ENCODE results near the gene HLA-DRB5. TPM values are rescaled to one million over a fixed set of nuclear protein-coding genes. Genes with fewer than 3 reads are reported as not detected.
"Not testable (repeated sequence)": the region's sequence is repeated elsewhere in the genome, so short reads cannot be mapped to it uniquely, and the experiment has no call there.

The HLA-DRB5 gene
- polyA plus RNA-seq, 1 donor (not counting 4 experiments of a cell fraction or from before 2014, with no cell fraction given) = not detected

- Histone ChIP-seq H3K27ac (ENCODE audit: control insufficient read depth, insufficient read depth, low read length) (no peak overlapping the region), H2AFZ (ENCODE audit: control insufficient read depth, low read length) (no peak overlapping the region), H4K20me1 (ENCODE audit: control insufficient read depth, extremely low read depth, insufficient read depth, low read length) (no peaks in the 10 kb centered on the region), H3K9me1 (ENCODE audit: control insufficient read depth, extremely low read depth, insufficient read depth, low read length) (no peaks in the 10 kb centered on the region), H3K9ac (ENCODE audit: control insufficient read depth, extremely low read depth, insufficient read depth, low read length) (no peak overlapping the region), H3K4me3 (ENCODE audit: control insufficient read depth in 2 of 3, extremely low read depth in 1 of 3, insufficient read depth in 2 of 3, low read depth in 1 of 3, low read length in 3 of 3) (no peak overlapping the region), H3K4me1 (ENCODE audit: control insufficient read depth, extremely low read depth, insufficient read depth, low read length) (no peaks in the 10 kb centered on the region), H3K79me2 (ENCODE audit: control insufficient read depth, insufficient read depth, low read length) (no peaks in the 10 kb centered on the region), H3K27me3 (ENCODE audit: control insufficient read depth, extremely low read depth, insufficient read depth, low read length) (no peaks in the 10 kb centered on the region), H3K9me3 (ENCODE audit: control insufficient read depth, low read depth, low read length) (no peaks in the 10 kb centered on the region), H3K36me3 (ENCODE audit: control insufficient read depth in 2 of 2, extremely low read depth in 1 of 2, insufficient read depth in 2 of 2, low read length in 2 of 2) (no peaks in the 10 kb centered on the region), H3K4me2 (ENCODE audit: control insufficient read depth, extremely low read depth, insufficient read depth, low read depth, low read length) (no peak overlapping the region)
- no peak for DNase-seq (ENCODE audit: low read depth, low spot score)
- dilution Hi-C loops (cut with MboI; ENCODE audit: extremely low pct_ligation_motif_present, low sequenced_read_pairs) = no loop called here
- FAIRE-seq = no peak
- TF ChIP-seq CTCF (optimal IDR thresholded peaks at IDR 0.05 in 1 of 3, IDR thresholded peaks at IDR 0.05 in 1 of 3, conservative IDR thresholded peaks at IDR 0.05 in 1 of 3; ENCODE audit: extremely low read depth in 1 of 3, insufficient read depth in 2 of 3, low read length in 3 of 3) = no peak
- no peak for TF ChIP-seq EZH2 (IDR thresholded peaks at IDR 0.05; ENCODE audit: low read length)
Measured at GRCh38 chr6:32551410-32551809, 21.3 kb upstream of the HLA-DRB5 start.

GRCh38 chr6:32539839-32540238 lies 9.8 kb upstream of the HLA-DRB5 start:
- Histone ChIP-seq H3K9ac (ENCODE audit: control insufficient read depth, extremely low read depth, insufficient read depth, low read length) (no peak overlapping the region), H4K20me1 (ENCODE audit: control insufficient read depth, extremely low read depth, insufficient read depth, low read length) (no peaks in the 10 kb centered on the region), H2AFZ (ENCODE audit: control insufficient read depth, low read length) (no peak overlapping the region), H3K36me3 (ENCODE audit: control insufficient read depth in 2 of 2, extremely low read depth in 1 of 2, insufficient read depth in 2 of 2, low read length in 2 of 2) (no peaks in the 10 kb centered on the region), H3K27ac (ENCODE audit: control insufficient read depth, insufficient read depth, low read length) (no peak overlapping the region), H3K4me1 (ENCODE audit: control insufficient read depth, extremely low read depth, insufficient read depth, low read length) (no peaks in the 10 kb centered on the region), H3K27me3 (ENCODE audit: control insufficient read depth, extremely low read depth, insufficient read depth, low read length) (no peaks in the 10 kb centered on the region), H3K79me2 (ENCODE audit: control insufficient read depth, insufficient read depth, low read length) (no peaks in the 10 kb centered on the region), H3K4me2 (ENCODE audit: control insufficient read depth, extremely low read depth, insufficient read depth, low read depth, low read length) (no peak overlapping the region), H3K4me3 (ENCODE audit: control insufficient read depth in 2 of 3, extremely low read depth in 1 of 3, insufficient read depth in 2 of 3, low read depth in 1 of 3, low read length in 3 of 3) (no peak overlapping the region), H3K9me1 (ENCODE audit: control insufficient read depth, extremely low read depth, insufficient read depth, low read length) (no peaks in the 10 kb centered on the region), H3K9me3 (ENCODE audit: control insufficient read depth, low read depth, low read length) (no peaks in the 10 kb centered on the region)
- TF ChIP-seq CTCF (optimal IDR thresholded peaks at IDR 0.05 in 1 of 3, IDR thresholded peaks at IDR 0.05 in 1 of 3, conservative IDR thresholded peaks at IDR 0.05 in 1 of 3; ENCODE audit: extremely low read depth in 1 of 3, insufficient read depth in 2 of 3, low read length in 3 of 3) (no peak), EZH2 (IDR thresholded peaks at IDR 0.05; ENCODE audit: low read length) (no peak)
- dilution Hi-C loops (cut with MboI; ENCODE audit: extremely low pct_ligation_motif_present, low sequenced_read_pairs) = no loop called here
- DNase-seq (ENCODE audit: low read depth, low spot score) (no peak), FAIRE-seq (no peak)

GRCh38 chr6:32530431-32530793 lies 325 bp upstream of the HLA-DRB5 start:
- H3K4me2 ChIP-seq (ENCODE audit: control insufficient read depth, extremely low read depth, insufficient read depth, low read depth, low read length); H2AFZ ChIP-seq (ENCODE audit: control insufficient read depth, low read length); H3K27me3 ChIP-seq (ENCODE audit: control insufficient read depth, extremely low read depth, insufficient read depth, low read length); dilution Hi-C loops (cut with MboI; ENCODE audit: extremely low pct_ligation_motif_present, low sequenced_read_pairs); H3K4me3 ChIP-seq (ENCODE audit: control insufficient read depth in 2 of 3, extremely low read depth in 1 of 3, insufficient read depth in 2 of 3, low read depth in 1 of 3, low read length in 3 of 3); H3K4me1 ChIP-seq (ENCODE audit: control insufficient read depth, extremely low read depth, insufficient read depth, low read length); H3K79me2 ChIP-seq (ENCODE audit: control insufficient read depth, insufficient read depth, low read length); H3K9me3 ChIP-seq (ENCODE audit: control insufficient read depth, low read depth, low read length); FAIRE-seq; H3K36me3 ChIP-seq (ENCODE audit: control insufficient read depth in 2 of 2, extremely low read depth in 1 of 2, insufficient read depth in 2 of 2, low read length in 2 of 2); H3K9ac ChIP-seq (ENCODE audit: control insufficient read depth, extremely low read depth, insufficient read depth, low read length); DNase-seq (ENCODE audit: low read depth, low spot score); H3K27ac ChIP-seq (ENCODE audit: control insufficient read depth, insufficient read depth, low read length); H4K20me1 ChIP-seq (ENCODE audit: control insufficient read depth, extremely low read depth, insufficient read depth, low read length); H3K9me1 ChIP-seq (ENCODE audit: control insufficient read depth, extremely low read depth, insufficient read depth, low read length): not testable (repeated sequence)
